ENCODE data around the gene KPNA3.
A peak's percentile ranks its signal among the peaks of the same experiment; 100 is the strongest.
"Not testable (repeated sequence)": the region's sequence is repeated elsewhere in the genome, so short reads cannot be mapped to it uniquely, and the experiment has no call there.

Gene KPNA3

DNA sequence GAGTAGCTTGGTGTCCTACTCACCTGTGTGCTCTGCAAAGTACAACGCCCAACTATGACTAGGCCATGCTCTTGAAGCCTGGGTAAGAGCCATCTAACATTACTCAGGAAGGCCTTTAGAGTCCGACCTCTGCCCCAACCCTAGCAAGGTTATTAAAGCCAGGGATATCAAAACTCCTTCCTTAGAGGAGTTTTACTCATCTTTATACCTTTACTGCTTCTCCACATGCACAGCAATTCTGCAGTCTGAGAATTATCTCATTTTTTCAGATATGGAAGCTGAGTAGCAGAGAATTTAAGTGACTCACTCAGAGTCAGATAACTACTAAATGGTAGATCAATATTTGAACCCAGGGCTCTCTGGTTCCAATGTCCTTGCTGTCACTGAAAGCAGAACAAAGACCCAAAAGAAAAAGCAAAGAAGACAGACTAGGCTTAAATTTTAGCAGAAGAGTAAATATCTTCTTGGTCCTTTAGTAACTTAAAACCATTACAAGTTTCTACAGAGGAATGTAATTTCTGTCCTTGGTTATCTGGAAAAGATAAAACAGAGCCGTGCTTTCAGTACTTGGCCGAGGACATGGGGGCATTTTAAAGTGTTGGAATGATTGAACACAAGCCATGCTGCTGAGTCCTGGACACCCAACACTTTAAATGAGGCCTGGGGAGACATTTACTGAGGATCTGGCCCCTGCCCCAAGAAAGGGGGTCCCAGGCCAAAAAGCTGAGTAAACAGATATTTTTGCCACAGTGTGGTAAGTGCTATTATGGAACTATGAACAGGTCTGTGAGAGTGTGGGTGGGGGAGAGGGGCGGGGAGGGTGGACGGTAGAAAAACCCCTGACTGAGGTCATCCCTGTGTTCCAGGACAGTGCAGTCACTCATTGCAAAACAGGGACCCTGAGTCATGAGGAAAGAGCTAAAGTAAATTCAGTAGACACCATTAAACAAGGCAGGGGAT lies 18.4 kb upstream of the KPNA3 start:
- DNase-seq (ENCODE audit: insufficient read length, low spot score) (no peak), FAIRE-seq (no peak)

DNA sequence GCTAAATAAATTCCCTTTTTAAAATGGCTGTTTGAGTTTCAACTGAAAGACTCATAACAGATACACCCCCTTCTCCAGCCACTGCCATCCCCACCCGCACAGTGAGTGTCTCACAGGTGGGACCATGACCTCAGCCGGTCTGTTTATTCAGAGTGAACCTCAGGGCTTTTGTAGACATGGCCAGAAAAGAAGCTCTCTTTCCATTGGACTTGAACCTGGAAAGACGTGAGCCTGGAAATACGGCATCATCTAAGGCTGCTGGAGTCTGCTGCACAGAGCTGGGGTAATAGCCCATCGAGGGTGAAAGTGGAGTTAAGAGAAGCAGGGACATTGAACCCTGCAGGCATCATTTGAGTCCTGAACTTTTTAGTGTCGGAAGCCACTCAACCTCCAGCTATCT lies 15.2 kb upstream of the KPNA3 start:
- no peak for FAIRE-seq
- DNase-seq (ENCODE audit: insufficient read length, low spot score), result no peak

DNA sequence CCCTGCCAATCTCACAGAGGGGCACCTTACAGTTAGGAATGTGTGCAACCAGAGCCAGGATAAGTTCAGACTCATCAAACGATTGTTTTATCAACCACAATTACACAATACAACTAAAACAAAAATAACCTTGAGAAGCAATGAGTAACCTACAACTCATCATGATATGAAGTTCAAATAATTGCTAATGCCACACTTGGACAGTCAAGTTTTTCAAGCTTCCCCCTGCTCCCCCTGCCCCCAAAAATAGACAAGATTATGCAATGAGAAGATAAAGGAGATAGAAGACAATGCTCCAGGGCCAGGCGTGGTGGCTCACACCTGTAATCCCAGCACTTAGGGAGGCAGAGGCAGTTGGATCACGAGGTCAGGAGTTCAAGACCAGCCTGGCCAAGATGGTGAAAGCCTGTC lies 13.6 kb upstream of the KPNA3 start:
- FAIRE-seq, result no peak
- no peak for DNase-seq (ENCODE audit: insufficient read length, low spot score)

DNA sequence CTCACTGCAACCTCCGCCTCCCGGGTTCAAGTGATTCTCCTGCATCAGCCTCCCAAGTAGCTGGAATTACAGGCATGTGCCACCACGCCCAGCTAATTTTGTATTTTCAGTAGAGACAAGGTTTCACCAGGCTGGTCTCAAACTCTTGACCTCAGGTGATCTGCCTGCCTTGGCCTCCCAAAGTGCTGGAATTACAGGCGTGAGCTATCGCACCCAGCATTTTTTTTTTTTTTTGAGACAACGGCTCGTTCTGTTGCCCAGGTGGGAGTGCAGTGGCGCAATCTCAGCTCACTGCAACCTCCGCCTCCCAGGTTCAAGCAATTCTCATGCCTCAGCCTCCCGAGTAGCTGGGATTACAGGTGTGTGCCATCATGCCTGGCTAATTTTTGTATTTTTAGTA lies 10.6 kb upstream of the KPNA3 start:
- not testable (repeated sequence) for DNase-seq (ENCODE audit: insufficient read length, low spot score); FAIRE-seq

DNA sequence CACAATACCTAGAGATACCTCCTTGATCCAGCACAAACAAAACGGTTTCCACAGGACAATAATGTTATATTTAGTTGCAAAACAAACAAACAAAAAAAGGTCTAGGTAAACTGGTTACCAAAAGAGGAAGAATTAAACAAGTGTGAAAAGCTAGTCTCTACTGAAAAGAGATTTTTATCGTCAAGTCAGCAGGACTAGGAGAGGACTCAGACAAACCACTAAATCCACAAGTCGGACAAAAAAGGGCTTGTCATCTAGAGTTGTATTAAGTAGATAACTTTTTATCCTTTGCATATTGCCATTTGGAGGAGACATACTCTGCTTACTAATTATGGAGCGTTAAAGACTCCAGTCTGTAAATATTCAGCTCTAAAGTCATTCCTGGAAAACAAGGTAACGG lies 9.9 kb upstream of the KPNA3 start:
- no peak for DNase-seq (ENCODE audit: insufficient read length, low spot score)
- FAIRE-seq, result no peak

DNA sequence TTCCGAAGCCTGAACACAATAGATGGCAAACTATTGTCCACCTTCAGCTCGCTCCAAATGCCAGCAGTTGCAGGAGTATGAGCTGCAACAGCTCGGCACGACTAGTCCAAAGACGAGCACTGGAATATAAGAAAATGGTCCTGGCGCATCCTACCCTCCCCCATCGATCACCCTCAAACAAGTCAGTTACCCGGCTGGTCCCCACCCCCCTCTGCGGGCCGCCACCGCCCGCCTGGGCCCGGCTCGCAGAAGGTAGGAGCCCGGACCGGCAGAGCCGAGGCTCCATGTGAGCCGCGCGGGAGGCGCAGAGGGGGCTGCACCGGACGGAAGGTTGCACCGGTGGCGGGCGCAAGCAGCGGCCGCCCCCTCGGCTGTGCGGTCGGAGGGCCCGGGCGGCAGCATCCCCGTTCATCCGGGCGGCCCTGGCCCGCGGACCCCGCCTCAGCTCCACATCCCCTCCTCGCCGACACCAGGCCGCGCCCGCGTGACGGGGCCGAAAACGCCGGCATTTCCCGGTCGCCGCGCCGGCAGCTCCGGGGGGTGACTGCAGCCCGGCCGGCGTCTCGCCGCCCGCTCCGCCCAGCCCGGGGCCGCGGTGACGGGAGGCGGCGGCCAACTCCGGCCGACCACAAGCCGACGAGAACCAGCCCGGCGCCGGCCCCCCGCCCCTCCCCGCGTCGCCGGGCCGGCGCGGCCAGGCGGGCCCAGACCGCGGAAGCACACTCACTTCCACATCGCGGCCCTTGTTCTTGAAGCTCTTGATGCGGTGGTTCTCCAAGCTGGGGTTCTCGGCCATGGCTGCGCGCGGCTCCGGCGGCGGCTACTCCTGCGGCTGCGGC lies 552 bp downstream of the KPNA3 start:
- FAIRE-seq (no peak), DNase-seq (ENCODE audit: insufficient read length, low spot score) (peak; percentile 18)

DNA sequence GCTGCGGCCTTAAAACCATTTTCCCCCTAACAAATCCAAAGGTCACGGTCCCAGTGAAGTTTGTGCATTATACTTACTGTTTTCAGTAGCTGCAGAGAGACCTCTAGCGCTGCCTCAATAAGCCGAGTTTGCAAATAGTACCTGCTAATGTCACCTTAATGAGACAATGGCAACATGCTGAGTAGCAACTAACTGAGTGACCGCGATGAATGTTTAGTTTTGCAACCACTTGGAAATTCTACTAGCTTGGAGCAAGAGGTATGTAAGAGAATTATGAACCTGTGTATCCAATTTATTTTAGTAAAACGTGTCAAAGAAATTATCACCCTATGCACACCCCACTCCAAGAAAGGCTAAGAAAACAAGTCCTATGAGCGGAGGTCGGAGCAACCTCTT lies 1.2 kb downstream of the KPNA3 start:
- FAIRE-seq (no peak), DNase-seq (ENCODE audit: insufficient read length, low spot score) (no peak)

DNA sequence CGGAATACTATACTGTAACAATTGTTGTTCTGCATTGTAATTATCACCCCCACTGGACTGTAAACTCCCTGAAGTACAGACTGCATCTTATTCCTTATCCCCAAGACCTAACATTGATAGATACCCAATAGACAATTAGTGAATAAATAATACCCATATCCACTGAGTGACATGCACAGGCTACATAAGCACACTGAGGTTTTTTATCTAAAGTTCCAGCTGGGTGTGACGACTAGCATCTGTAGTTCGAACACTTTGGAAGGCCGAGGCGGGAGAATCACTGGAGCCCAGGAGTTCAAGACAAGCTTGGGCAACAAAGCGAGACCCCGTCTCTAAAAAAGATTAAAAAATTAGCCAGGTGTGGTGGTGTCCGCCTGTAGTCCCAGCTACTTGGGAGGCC lies 2.5 kb downstream of the KPNA3 start:
- no peak for FAIRE-seq

DNA sequence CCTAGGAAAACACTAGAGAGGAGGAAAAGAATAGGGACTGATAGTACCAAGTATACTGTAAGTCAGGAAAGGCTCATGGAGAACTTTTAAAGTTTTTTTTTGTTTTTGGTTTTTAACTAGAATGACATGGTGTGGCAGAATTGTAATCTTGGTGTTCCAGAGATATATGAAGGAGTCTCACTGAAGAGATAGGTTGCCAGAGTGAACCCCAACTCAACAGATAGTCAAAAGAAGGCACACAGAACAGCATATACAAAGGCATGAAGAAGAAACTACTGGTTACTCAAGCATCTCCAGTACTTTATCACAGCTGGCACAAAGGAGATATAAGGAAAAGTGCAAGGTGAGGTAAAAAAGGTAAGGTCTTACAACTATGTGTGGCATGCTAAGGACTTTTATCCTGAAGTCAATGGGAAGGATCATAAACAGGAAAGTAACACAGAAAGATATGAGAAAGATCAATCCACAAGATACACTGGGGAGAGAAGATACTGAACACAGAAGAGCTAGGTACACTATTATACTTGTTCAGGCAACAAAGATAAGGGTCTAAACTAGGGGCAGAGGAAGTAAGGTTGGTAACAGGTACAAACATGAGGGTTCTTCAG lies 6.0 kb downstream of the KPNA3 start:
- FAIRE-seq (no peak), DNase-seq (ENCODE audit: insufficient read length, low spot score) (no peak)

More for the DNA sequence above, 2.5 kb downstream of the KPNA3 start:
- DNase-seq (ENCODE audit: insufficient read length, low spot score), result no peak

DNA sequence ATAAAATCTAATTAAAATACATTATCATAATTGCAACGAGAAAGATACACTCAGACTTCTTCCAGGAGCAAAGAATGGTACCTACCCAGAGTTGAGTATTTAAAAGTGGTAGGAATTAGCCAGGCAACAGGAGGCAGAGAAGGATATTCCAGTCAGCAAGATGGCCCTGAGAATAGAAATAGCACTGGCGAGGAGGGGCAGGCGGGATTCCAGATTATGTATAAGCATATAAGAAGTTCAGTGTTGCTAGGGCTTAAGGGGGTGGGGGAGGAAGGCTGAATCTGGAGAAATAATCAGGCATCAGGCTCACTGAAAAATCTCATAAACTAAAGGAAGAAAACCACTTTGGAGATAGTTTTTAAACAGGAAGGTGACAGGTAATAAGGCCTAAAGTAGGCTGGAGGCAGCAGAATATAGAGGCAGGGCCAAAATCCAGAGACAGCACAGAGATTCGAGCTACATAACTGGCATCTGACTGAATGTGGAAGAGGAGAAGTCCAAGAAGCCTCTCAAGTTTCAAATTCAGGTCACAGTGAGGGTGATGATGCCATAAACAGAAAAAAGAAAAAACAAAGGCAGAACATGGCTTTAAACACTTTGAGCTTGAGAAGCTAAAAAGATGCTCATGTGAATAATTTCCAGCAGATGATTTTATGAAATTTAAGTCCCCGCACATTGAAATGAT lies 7.5 kb downstream of the KPNA3 start:
- DNase-seq (ENCODE audit: insufficient read length, low spot score), result no peak
- FAIRE-seq, result no peak

DNA sequence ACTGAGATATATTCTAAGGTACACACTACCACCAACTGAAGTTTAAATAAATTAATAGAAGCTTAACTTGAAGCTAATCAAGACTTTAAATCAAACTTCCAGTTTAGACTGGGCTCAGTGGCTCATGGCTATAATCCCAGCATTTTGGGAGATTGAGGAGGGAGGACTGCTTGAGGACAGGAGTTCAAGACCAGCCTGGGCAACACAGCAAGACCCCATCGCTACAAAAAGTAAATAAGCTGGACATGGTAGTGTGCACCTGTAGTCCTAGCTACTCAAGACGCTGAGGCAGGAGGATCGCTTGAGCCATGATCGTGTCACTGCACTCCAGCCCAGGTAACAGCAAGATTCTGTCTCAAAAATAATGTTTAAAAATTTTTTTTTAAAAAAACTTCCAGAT lies 8.6 kb downstream of the KPNA3 start:
- no peak for FAIRE-seq
- no peak for DNase-seq (ENCODE audit: insufficient read length, low spot score)

DNA sequence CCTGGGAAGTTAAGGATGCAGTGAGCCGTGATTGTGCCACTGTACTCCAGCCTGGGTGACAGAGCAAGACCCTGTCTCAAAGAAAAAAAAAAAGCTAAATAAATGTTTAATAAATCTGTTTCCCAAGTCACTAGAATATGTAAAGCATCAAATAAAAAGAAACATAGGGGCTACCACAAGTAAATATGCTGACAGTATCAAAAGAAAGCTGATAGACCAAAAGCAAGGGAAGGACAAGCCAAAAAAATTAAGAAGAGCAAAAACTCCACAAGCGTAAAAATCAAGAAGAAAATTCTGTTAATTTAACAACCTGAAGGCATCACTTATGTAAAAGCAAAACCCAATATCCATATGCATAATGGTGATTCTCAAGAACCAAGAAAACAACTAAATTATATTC lies 9.7 kb downstream of the KPNA3 start:
- no peak for DNase-seq (ENCODE audit: insufficient read length, low spot score)
- FAIRE-seq, result no peak

DNA sequence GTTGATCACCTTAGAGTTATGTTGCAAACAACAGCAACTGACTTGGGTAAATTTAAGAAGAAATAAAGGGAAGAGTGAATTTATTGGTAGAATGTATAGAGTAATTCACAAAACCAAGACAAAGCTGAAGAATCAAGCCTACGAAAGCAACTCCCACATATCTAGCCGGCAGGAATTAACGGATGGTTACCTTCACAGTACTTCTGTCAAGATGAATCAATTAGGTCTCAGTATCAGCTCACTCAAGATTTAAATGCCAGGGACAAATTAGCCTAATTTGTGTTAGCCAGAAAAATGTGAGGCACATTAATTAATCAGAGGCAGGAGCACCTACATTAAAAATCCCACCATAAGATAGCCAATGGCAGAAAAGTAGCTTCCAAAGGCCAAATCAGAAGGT lies 10.7 kb downstream of the KPNA3 start:
- FAIRE-seq (no peak), DNase-seq (ENCODE audit: insufficient read length, low spot score) (no peak)

DNA sequence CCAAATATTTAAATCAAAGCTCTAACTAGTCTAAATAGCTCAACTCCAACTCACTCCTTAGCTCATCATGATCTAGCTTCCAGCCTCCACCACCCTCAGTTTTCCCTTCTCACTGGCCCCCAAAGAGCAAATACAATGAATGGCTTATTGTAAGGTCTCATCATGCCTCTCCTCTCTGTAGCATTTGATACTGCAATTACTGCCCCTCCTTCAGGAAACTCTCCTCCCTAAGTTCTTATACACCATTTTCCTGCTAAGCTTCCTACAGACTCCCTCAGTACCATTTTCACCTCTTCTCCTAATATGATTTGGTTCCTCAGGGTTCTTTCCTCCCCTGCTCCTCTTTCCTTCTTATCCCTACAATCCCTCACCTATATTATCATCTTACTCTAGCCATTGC lies 12.8 kb downstream of the KPNA3 start:
- FAIRE-seq, result no peak
- DNase-seq (ENCODE audit: insufficient read length, low spot score), result no peak

DNA sequence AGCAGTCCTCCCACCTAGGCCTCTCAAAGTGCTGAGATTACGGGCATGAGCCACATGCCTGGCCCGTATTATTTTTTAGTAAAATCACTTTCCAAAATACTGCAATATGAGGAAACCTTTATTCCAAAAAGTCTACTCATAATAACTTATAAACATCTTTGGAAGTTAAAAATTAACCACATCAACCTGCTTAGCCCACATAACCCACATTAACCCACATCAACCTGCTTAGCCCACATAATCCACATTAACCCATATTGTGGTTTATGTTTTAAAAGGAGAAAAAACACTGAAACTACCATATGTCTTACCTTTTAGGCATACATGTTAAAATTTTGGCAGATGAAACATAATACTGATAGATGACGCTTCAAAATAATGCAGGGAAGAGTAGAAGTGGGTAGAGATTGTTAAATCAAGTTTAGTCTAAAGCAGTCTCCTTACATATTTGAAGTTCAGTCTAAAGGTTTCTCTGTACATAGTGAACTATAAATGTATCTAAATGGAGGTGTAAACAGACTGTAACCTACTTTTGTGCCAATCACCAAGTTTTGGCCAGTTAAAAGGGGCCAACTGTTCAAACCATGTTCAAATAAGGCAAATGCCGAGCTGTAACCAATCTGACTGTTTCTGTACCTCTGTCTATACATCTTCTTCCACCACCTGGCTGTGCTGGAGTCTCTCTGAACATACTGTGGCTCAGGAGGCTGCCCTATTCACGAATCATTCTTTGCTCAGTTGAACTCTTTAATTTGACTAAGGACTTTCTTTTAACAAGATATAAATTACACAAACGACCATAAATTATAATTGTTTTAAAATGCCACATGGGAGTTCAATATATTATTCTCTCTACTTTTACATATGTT lies 14.5 kb downstream of the KPNA3 start:
- DNase-seq (ENCODE audit: insufficient read length, low spot score) (no peak), FAIRE-seq (no peak)

DNA sequence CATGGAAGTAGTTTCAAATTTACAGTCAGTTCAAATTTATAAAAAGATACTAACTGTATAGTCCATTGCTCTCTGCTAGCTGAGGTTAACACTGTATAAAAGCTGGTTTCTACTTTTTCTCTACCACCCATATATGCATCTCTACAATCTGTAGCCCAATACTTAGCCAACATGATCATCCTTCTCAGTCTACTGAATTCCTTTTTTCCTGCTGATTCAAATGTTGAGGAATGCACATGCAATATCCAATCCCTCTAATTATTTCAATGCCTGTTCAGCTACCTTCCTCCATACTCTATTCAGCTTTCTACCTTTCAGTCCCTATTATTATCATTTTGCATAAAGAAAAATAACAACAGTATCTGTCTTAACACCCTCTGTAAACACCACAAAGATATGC lies 15.6 kb downstream of the KPNA3 start:
- FAIRE-seq, result no peak

DNA sequence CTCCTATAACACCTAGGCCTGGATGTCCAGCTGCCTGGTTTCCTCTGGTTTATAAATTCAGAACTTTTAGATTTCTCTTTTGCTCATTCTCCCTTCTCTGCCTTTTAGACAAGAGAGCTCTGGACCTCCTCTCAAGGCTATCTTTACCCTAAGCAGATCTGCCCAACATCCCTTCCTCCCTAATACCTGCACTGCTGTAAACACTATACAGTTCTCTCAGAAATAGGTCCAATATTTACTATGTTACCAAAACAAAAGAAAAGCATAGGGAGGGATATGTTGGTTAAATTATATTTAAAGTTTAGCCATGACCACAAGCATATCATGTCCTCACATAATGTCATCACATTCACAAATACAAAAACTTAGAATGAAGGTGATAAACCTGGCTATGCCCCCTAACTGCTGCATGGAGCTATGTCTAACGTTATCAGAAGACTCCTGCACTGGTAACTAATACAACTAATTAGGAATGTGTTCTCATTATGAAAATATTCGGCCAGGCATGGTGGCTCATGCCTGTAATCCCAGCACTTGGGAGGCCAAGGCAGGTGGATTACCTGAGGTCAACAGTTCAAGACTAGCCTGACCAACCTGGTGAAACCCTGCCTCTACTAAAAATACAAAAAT lies 18.0 kb downstream of the KPNA3 start:
- FAIRE-seq, result no peak

More for the DNA sequence above, 15.6 kb downstream of the KPNA3 start:
- DNase-seq (ENCODE audit: insufficient read length, low spot score), result no peak

DNA sequence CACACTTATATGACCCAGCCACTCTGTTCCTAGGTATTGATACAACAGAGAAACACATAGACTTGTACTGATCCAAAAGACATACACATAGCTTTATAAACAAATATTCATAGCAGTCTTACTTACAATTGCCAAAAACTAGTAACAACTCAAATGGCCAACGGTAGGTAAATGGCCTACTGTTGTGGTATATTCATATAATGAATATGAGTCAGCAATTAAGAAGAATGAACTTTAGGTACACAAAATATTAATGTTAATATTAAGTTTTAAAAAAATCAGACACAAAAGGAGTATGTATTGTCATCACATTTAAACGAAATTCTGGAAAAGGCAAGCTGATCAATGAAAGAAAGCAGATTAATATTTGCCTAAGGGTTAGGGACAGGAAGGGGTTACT lies 19.7 kb downstream of the KPNA3 start:
- no peak for DNase-seq (ENCODE audit: insufficient read length, low spot score)
- FAIRE-seq, result no peak

More for the DNA sequence above, 18.0 kb downstream of the KPNA3 start:
- no peak for DNase-seq (ENCODE audit: insufficient read length, low spot score)

DNA sequence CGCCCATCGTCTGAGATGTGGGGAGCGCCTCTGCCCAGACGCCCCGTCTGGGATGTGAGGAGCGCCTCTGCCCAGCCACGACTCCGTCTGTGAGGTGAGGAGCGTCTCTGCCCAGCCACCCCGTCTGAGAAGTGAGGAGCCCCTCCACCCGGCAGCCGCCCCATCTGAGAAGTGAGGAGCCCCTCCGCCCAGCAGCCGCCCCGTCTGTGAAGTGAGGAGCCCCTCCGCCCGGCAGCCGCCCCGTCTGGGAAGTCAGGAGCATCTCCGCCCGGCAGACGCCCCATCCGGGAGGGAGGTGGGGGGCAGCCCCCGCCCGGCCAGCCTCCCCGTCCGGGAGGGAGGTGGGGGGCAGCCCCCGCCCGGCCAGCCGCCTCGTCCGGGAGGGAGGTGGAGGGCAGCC lies 30.7 kb downstream of the KPNA3 start:
- FAIRE-seq, result not testable (repeated sequence)

More for the DNA sequence above, 30.7 kb downstream of the KPNA3 start:
- DNase-seq (ENCODE audit: insufficient read length, low spot score), result not testable (repeated sequence)
